ENCODE results near the gene MPHOSPH10. TPM values are rescaled to one million over a fixed set of nuclear protein-coding genes. Genes with fewer than 3 reads are reported as not detected.
A peak's percentile ranks its signal among the peaks of the same experiment; 100 is the strongest.

MPHOSPH10 gene
- total and polyA plus RNA-seq, 2 of the 13 experiments (the other 11 are each of a cell fraction or from before 2014, with no cell fraction given), result 37.8 to 137 TPM

- peak; percentile 90 for TF ChIP-seq ELF4 (CRISPR knock-in tag; IDR thresholded peaks at IDR 0.05; ENCODE audit: borderline replicate concordance)
- no peak; the same call in 1 of the 2 replicates for TF ChIP-seq SP140L (CRISPR knock-in tag; IDR thresholded peaks at IDR 0.05; ENCODE audit: borderline replicate concordance)
- TF ChIP-seq ZNF576 (CRISPR knock-in tag; IDR thresholded peaks at IDR 0.05), result peak; percentile 91
- no peak for TF ChIP-seq ATM (IDR thresholded peaks at IDR 0.05; ENCODE audit: borderline replicate concordance)
- 0 out of 2 replicates have a peak, but pooled peaks have one; percentile 92 for TF ChIP-seq ZFP90 (CRISPR knock-in tag; IDR thresholded peaks at IDR 0.05; ENCODE audit: borderline replicate concordance)
- no peak; the same call in 1 of the 2 replicates for TF ChIP-seq ZNF180 (CRISPR knock-in tag; IDR thresholded peaks at IDR 0.05; ENCODE audit: borderline replicate concordance, low read depth)
- no peak for TF ChIP-seq TCF7 (IDR thresholded peaks at IDR 0.05; ENCODE audit: low read depth)
- TF ChIP-seq IKZF5 (CRISPR knock-in tag; IDR thresholded peaks at IDR 0.05), result peak; percentile 89
- TF ChIP-seq ZNF598 (CRISPR knock-in tag; IDR thresholded peaks at IDR 0.05; ENCODE audit: borderline replicate concordance), result peak; percentile 91
- TF ChIP-seq MATR3 (CRISPR knock-in tag; IDR thresholded peaks at IDR 0.05), result no peak
- peak; percentile 42 for TF ChIP-seq ZNF644 (CRISPR knock-in tag; IDR thresholded peaks at IDR 0.05; ENCODE audit: low read depth)
- 0 out of 2 replicates have a peak, but pooled peaks have one; percentile 7 for TF ChIP-seq HOMEZ (CRISPR knock-in tag; IDR thresholded peaks at IDR 0.05; ENCODE audit: low read depth)
- TF ChIP-seq FOXO1 (CRISPR knock-in tag; IDR thresholded peaks at IDR 0.05), result peak; percentile 81
- TF ChIP-seq GABPB1 (CRISPR knock-in tag; IDR thresholded peaks at IDR 0.05), result peak; percentile 100
- TF ChIP-seq ZNF546 (CRISPR knock-in tag; conservative IDR thresholded peaks at IDR 0.05), result peak; percentile 84
- TF ChIP-seq ZNF383 (CRISPR knock-in tag; IDR thresholded peaks at IDR 0.05; ENCODE audit: borderline replicate concordance), result no peak
- 0 out of 2 replicates have a peak, but pooled peaks have one; percentile 75 for TF ChIP-seq MZF1 (CRISPR knock-in tag; IDR thresholded peaks at IDR 0.05; ENCODE audit: borderline replicate concordance)
- TF ChIP-seq NFIC (IDR thresholded peaks at IDR 0.05; ENCODE audit: low read length), result 0 out of 2 replicates have a peak, but pooled peaks have one; percentile 14
- TF ChIP-seq ZNF550 (CRISPR knock-in tag; IDR thresholded peaks at IDR 0.05; ENCODE audit: borderline replicate concordance), result no peak
- TF ChIP-seq HNRNPLL (IDR thresholded peaks at IDR 0.05; ENCODE audit: low read depth, low read length, poor library complexity, severe bottlenecking), result peak; percentile 92
- TF ChIP-seq PLRG1 (conservative IDR thresholded peaks at IDR 0.05), result no peak
- TF ChIP-seq FOXK1 (CRISPR knock-in tag; IDR thresholded peaks at IDR 0.05; ENCODE audit: borderline replicate concordance, low read depth), result peak; percentile 89
- TF ChIP-seq FOSL2 (CRISPR knock-in tag; IDR thresholded peaks at IDR 0.05), result peak; percentile 65
- peak; percentile 69; the same call in 1 of the 2 replicates for TF ChIP-seq POLR2AphosphoS2 (IDR thresholded peaks at IDR 0.05; ENCODE audit: low read depth, low read length)
- peak; percentile 93 for TF ChIP-seq MXD3 (CRISPR knock-in tag; IDR thresholded peaks at IDR 0.05)
- peak; percentile 64; the same call in 1 of the 2 replicates for TF ChIP-seq FLYWCH1 (CRISPR knock-in tag; IDR thresholded peaks at IDR 0.05)
- TF ChIP-seq SIX4 (CRISPR knock-in tag; IDR thresholded peaks at IDR 0.05), result peak; percentile 78; the same call in 1 of the 2 replicates
- no peak; the same call in none of the 2 replicates for TF ChIP-seq ZNF234 (CRISPR knock-in tag; conservative IDR thresholded peaks at IDR 0.05)
- no peak; the same call in 1 of the 2 replicates for TF ChIP-seq HDAC6 (IDR thresholded peaks at IDR 0.05; ENCODE audit: low read depth, low read length)
Observed at GRCh38 chr2:71130152-71130904, at the start of gene MPHOSPH10, which contains the start of gene MCEE (continued).
